ENCODE measurements around the gene VMP1. TPM values are rescaled to one million over a fixed set of nuclear protein-coding genes. Genes with fewer than 3 reads are reported as not detected.
"Not testable (repeated sequence)": the region's sequence is repeated elsewhere in the genome, so short reads cannot be mapped to it uniquely, and the experiment has no call there.

The VMP1 gene
- total RNA-seq, 2 experiments from 2014 or later = 122 to 123 TPM

DNA sequence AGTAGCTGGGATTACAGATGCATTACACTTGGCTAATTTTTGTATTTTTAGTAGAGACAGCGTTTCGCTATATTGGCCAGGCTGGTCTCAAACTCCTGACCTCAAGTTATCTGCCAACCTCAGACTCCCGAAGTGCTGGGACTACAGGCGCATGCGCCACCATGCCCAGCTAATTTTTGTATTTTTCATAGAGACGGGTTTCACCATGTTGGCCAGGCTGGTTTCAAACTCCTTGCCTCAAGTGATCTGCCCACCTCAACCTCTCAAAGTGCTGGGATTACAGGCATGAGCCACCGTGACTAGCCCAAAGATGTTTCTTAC, 145.4 kb downstream of the VMP1 start:
- ChIA-PET POLR2A (interaction anchor here (1.0 to 9.9 kb wide), 7 partner anchors 9 to 98 kb away, joined by 3 to 89 read pairs (median 4); no protein-coding TSS in a partner anchor), CTCF (interaction anchor here (1.0 to 2.2 kb wide), 8 partner anchors 11 to 83 kb away, joined by 3 to 12 read pairs (median 6); no protein-coding TSS in a partner anchor)
- not testable (repeated sequence) for ATAC-seq; DNase-seq; H3K27ac Mint-ChIP-seq; H3K27me3 Mint-ChIP-seq (ENCODE audit: low read depth); H3K9me3 Mint-ChIP-seq (ENCODE audit: insufficient read depth); H3K36me3 Mint-ChIP-seq (ENCODE audit: low read depth); H3K4me3 Mint-ChIP-seq
- H3K4me1 Mint-ChIP-seq (ENCODE audit: low read depth) = peaks cover 43% of the 10 kb centered on the region

DNA sequence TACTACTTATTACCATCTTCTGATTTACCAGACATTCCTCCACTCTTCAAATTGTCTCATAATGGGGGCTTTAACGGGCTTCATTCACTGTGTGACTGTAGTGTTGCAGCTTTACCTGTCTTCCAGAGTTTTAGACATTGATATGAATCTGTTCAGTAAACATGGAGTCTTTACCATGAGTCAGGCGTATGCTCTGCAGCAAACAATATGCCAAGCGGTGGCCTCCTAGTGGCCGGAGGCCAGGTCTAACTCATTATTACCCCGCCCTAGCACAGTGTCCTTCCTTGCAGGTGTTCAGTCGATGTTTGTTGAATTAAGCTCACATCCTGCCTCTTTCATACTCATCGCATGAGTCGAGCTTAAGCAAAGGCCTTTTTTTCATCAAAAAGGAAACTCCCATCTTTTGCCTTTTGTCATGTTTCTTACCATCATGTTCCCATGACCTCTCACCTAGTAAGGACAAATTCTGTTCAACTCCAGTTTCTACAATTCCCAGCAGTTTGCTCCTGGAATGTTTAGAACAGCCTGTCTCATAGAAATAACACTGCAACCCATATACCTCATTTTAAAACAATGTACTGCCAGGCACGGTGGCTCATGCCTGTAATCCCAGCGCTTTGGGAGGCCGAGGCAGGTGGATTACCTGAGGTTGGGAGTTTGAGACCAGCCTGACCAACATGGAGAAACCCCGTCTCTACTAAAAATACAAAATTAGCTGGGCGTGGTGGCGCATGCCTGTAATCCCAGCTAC, 145.9 kb downstream of the VMP1 start:
- H3K27me3 Mint-ChIP-seq (ENCODE audit: low read depth) = no peaks in the 10 kb centered on the region
- peaks cover 42% of the 10 kb centered on the region for H3K4me1 Mint-ChIP-seq (ENCODE audit: low read depth)
- H3K27ac Mint-ChIP-seq = peak overlapping the region; percentile 40
- DNase-seq (peak; percentile 61), ATAC-seq (peak; percentile 67)
- POLR2A ChIA-PET = interaction anchor here (0.7 to 9.9 kb wide), 9 partner anchors 10 to 99 kb away, joined by 3 to 89 read pairs (median 4); no protein-coding TSS in a partner anchor
- no peak overlapping the region for H3K4me3 Mint-ChIP-seq
- H3K36me3 Mint-ChIP-seq (ENCODE audit: low read depth) = peaks cover 4% of the 10 kb centered on the region
- no peaks in the 10 kb centered on the region for H3K9me3 Mint-ChIP-seq (ENCODE audit: insufficient read depth)
- CTCF ChIA-PET = interaction anchor here (0.6 to 2.2 kb wide), 12 partner anchors 12 to 91 kb away, joined by 3 to 12 read pairs (median 5); no protein-coding TSS in a partner anchor

DNA sequence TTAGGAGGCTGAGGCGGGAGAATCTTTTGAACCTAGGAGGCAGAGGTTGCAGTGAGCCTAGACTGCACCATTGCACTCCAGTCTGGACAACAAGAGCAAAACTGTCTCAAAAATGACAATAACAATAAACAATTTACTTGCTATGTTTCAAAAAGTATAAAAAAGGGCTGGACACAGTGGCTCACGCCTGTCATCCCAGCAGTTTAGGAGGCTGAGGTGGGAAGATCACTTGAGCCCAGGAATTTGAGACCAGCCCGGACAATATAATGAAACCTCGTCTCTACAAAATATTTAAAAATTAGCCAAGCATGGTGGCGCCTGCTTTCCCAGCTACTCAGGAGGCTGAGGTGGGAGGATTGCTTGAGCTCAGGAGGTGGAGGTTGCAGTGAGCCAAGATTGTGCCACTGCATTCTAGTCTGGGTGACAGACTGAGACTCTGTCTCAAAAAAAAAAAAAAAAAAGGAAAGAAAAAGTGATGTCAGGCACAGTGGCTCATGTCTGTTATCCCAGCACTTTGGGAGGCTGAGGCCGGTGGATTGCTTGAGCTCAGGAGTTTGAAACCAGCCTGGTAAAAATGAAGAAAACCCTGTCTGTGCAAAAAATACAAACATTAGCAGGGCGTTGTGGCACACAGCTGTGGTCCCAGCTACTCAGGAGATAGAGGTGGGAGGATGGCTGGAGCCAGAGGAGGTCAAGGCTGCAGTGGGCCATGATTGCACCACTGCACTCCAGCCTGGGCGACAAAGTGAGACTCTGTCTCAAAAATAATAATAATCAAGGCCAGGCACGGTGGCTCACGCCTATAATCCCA, 146.7 kb downstream of the VMP1 start:
- H3K27ac Mint-ChIP-seq; H3K27me3 Mint-ChIP-seq (ENCODE audit: low read depth); ATAC-seq; H3K9me3 Mint-ChIP-seq (ENCODE audit: insufficient read depth); DNase-seq; H3K36me3 Mint-ChIP-seq (ENCODE audit: low read depth); H3K4me3 Mint-ChIP-seq: not testable (repeated sequence)
- peaks cover 37% of the 10 kb centered on the region for H3K4me1 Mint-ChIP-seq (ENCODE audit: low read depth)
- ChIA-PET POLR2A (interaction anchor here (0.7 to 9.9 kb wide), 9 partner anchors 11 to 100 kb away, joined by 3 to 89 read pairs (median 4); no protein-coding TSS in a partner anchor), CTCF (interaction anchor here (0.6 to 2.2 kb wide), 11 partner anchors 13 to 92 kb away, joined by 3 to 12 read pairs (median 5); no protein-coding TSS in a partner anchor)

DNA sequence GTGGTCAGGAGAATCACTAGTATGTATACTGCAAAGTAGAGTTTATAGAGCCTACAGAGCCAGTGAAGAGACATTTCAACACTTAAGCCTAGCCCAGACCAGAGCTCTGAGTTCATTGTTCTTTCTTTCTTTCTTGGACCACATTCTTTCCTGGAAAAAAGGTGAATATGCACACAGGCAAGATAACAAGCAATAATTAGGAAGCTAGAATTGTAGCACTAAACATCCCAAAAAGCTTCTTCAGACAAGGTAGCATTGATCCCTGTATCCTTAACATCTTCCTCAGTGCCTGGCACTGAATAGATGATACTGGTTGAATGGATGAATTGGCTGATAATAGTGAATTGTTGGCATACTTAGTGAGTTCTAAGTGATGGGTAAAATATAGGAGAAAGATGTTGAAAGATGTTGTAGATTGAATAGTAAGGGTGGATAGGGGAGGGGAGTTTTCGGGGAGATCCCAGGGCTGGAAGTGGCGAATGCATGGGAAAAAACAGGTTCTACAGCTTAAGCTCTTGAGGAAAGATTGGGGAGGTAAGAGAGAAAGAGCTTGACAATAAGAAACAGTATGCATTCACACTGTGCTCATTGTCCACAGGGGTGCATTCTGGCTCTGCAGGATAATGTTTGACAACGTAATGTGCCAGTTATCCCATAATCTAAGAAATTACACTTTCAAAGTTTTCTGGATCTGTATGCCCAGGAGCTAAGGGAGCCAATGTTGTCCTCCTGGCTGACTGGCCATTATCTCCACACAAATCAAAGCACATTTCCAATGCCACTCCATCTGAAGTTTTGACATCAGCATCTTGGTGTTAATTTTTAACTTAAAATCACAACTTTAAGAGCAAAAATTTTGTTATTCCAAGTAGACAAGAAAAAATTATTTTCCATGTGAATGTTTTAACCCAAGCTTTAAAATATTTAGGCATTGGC, 149.7 kb downstream of the VMP1 start:
- no peaks in the 10 kb centered on the region for H3K9me3 Mint-ChIP-seq (ENCODE audit: insufficient read depth)
- peaks cover 10% of the 10 kb centered on the region for H3K36me3 Mint-ChIP-seq (ENCODE audit: low read depth)
- H3K27ac Mint-ChIP-seq = no peak overlapping the region
- ChIA-PET POLR2A (interaction anchor here (0.6 to 1.6 kb wide), 4 partner anchors 20 to 124 kb away, joined by 3 to 4 read pairs (median 3); no protein-coding TSS in a partner anchor), CTCF (interaction anchor here (0.7 to 2.0 kb wide), 7 partner anchors 31 to 174 kb away, joined by 3 to 7 read pairs (median 4); no protein-coding TSS in a partner anchor)
- H3K4me1 Mint-ChIP-seq (ENCODE audit: low read depth) = peaks cover 31% of the 10 kb centered on the region
- ATAC-seq = no peak
- DNase-seq = no peak
- no peak overlapping the region for H3K4me3 Mint-ChIP-seq
- no peaks in the 10 kb centered on the region for H3K27me3 Mint-ChIP-seq (ENCODE audit: low read depth)

DNA sequence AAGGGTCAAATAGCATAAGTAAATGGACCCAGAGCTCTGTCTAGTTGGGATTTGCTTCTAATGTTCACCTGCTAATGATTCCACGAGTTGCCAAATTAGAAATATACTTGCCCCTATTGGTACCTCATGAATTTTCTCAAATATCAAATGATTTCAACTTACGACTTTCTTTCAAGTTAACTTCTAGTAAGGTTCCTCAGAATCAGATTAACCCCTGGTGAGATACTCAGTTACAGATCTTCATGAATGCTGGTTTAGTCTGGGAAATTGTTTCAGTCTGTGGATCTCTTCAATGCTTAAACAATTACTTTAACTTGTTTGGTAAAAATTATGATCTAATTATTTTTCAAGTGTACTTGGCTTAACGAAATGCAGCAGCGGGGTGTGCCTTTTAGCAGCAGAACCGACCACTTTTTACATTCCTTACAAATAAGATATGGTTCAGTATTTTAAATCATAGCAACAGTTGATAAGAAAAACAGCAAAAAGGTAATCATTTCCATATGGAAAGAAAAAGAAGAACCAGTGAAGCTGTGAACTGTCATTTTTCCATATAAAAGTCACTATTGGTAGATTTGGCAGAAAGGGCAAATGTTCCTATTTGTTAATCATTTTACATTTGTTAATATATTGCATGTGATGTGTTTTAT, 150.8 kb downstream of the VMP1 start:
- CTCF ChIA-PET = interaction anchor here (0.6 to 2.1 kb wide), 15 partner anchors 16 to 188 kb away, joined by 3 to 12 read pairs (median 4); partner anchors contain the start of genes PTRH2 and VMP1
- no peak overlapping the region for H3K4me3 Mint-ChIP-seq
- H3K4me1 Mint-ChIP-seq (ENCODE audit: low read depth) = peaks cover 20% of the 10 kb centered on the region
- H3K27ac Mint-ChIP-seq = no peak overlapping the region
- no peaks in the 10 kb centered on the region for H3K9me3 Mint-ChIP-seq (ENCODE audit: insufficient read depth)
- ATAC-seq = no peak
- POLR2A ChIA-PET = interaction anchor here (0.9 to 1.6 kb wide), 5 partner anchors 18 to 150 kb away, joined by 3 to 8 read pairs (median 5); partner anchors contain the start of gene VMP1
- no peaks in the 10 kb centered on the region for H3K27me3 Mint-ChIP-seq (ENCODE audit: low read depth)
- no peak for DNase-seq
- peaks cover 11% of the 10 kb centered on the region for H3K36me3 Mint-ChIP-seq (ENCODE audit: low read depth)

DNA sequence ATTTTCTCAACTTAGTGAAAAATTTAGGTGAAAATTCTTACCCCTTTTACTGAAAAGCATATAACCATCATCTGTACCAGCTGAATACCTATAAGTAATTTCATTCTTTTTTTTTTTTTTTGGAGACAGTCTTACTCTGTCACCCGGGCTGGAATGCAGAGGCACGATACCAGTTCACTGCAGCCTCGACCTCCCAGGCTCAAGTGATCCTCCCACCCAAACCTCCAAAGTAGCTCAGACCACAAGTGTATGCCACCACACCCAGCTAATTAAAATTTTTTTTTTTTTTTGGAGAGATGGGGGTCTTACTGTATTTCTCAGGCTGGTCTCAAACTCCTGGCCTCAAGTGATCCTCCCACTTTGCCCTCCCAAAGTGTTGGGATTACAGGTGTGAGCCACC, 151.5 kb downstream of the VMP1 start:
- peaks cover 14% of the 10 kb centered on the region for H3K36me3 Mint-ChIP-seq (ENCODE audit: low read depth)
- no peak overlapping the region for H3K27ac Mint-ChIP-seq
- no peak overlapping the region for H3K4me3 Mint-ChIP-seq
- no peaks in the 10 kb centered on the region for H3K9me3 Mint-ChIP-seq (ENCODE audit: insufficient read depth)
- no peak for DNase-seq
- no peaks in the 10 kb centered on the region for H3K27me3 Mint-ChIP-seq (ENCODE audit: low read depth)
- CTCF ChIA-PET = interaction anchor here (0.6 to 2.1 kb wide), 28 partner anchors 10 to 215 kb away, joined by 3 to 12 read pairs (median 4); partner anchors contain the start of genes PTRH2 and VMP1
- H3K4me1 Mint-ChIP-seq (ENCODE audit: low read depth) = peaks cover 16% of the 10 kb centered on the region
- POLR2A ChIA-PET = interaction anchor here (0.8 to 1.6 kb wide), 7 partner anchors 19 to 151 kb away, joined by 3 to 8 read pairs (median 5); partner anchors contain the start of gene VMP1
- peak; percentile 28 for ATAC-seq

DNA sequence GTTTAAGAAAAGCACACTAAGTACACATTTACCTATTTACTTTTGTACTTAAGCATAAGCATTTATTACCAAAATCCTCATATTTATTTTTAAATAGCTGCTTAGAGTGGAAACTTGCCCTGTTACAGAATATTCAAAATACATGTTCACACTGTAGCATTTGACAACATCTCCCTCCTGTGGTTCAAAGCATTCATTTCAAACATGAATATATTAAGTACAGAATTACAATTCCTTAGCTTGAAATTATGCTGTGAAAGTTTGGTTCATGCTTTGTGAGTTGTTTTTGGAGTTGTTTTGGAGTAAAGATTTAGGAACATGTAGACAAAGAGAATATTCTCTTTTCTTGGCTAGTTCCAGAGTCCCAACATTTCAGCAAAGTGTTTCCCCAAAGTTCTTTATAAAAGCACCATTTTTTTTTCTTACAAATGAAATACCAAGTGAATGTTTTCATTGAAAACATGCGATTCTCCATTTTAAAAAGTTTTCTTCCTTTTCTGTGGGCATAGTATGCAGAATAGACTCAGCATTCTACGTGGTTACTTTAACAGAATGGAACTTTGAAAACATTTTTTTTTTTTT, 152.1 kb downstream of the VMP1 start:
- Mint-ChIP-seq H3K36me3 (ENCODE audit: low read depth) (peaks cover 14% of the 10 kb centered on the region), H3K4me1 (ENCODE audit: low read depth) (peaks cover 16% of the 10 kb centered on the region), H3K4me3 (no peak overlapping the region), H3K27ac (no peak overlapping the region), H3K27me3 (ENCODE audit: low read depth) (no peaks in the 10 kb centered on the region), H3K9me3 (ENCODE audit: insufficient read depth) (no peaks in the 10 kb centered on the region)
- DNase-seq (no peak), ATAC-seq (peak; percentile 63)
- POLR2A ChIA-PET = interaction anchor here (0.7 to 1.6 kb wide), 9 partner anchors 11 to 152 kb away, joined by 3 to 8 read pairs (median 5); partner anchors contain the start of gene VMP1
- CTCF ChIA-PET = interaction anchor here (0.7 to 2.1 kb wide), 27 partner anchors 9 to 216 kb away, joined by 3 to 12 read pairs (median 4); partner anchors contain the start of genes PTRH2 and VMP1

DNA sequence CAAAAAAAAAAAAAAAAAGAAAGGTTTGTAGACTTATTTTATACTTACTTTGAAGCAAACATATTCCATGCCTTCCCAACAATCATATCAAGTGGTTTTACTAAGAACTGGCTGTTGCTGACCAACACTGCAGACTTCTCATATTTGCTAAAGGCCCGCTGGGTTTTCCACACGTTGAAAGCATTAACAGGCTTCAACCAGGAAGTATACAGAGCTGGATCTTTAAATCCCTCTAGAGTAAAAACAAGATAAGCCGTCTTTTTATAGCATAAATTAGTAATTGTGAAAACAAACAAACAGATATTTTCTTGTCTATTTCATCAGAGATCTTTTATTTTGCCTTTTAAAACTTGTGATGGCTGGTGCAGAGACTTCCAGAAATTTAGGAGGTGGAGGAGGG, 156.2 kb downstream of the VMP1 start:
- ATAC-seq (no peak), DNase-seq (no peak)
- CTCF ChIA-PET = interaction anchor here (1.7 to 3.2 kb wide), 2 partner anchors 110 to 116 kb away, joined by 3 to 15 read pairs; no protein-coding TSS in a partner anchor
- POLR2A ChIA-PET = no interaction called here
- Mint-ChIP-seq H3K27me3 (ENCODE audit: low read depth) (no peaks in the 10 kb centered on the region), H3K27ac (no peak overlapping the region), H3K4me3 (no peak overlapping the region), H3K4me1 (ENCODE audit: low read depth) (peaks cover 12% of the 10 kb centered on the region), H3K36me3 (ENCODE audit: low read depth) (peaks cover 27% of the 10 kb centered on the region), H3K9me3 (ENCODE audit: insufficient read depth) (no peaks in the 10 kb centered on the region)

DNA sequence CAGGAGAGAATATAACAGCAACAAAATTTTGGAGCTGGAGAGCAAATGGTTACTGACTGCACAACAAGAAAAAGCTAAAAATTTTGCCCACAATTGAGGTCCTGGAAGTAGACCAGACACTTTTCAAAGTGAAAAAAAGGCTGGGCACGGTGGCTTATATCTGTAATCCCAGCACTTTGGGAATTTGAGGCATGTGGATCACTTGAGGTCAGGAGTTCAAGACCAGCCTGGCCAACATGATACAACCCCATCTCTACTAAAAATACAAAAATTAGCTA, 162.4 kb downstream of the VMP1 start:
- no peak for ATAC-seq
- Mint-ChIP-seq H3K9me3 (ENCODE audit: insufficient read depth) (no peaks in the 10 kb centered on the region), H3K4me3 (no peak overlapping the region), H3K27ac (no peak overlapping the region), H3K27me3 (ENCODE audit: low read depth) (no peaks in the 10 kb centered on the region), H3K4me1 (ENCODE audit: low read depth) (peaks cover 4% of the 10 kb centered on the region), H3K36me3 (ENCODE audit: low read depth) (peaks cover 20% of the 10 kb centered on the region)
- ChIA-PET CTCF (interaction anchor here (1.4 kb wide), 1 partner anchor 122 kb away, joined by 3 read pairs; no protein-coding TSS in a partner anchor), POLR2A (interaction anchor here (0.9 to 1.2 kb wide), 2 partner anchors 28 to 116 kb away, joined by 3 read pairs; no protein-coding TSS in a partner anchor)
- no peak for DNase-seq

DNA sequence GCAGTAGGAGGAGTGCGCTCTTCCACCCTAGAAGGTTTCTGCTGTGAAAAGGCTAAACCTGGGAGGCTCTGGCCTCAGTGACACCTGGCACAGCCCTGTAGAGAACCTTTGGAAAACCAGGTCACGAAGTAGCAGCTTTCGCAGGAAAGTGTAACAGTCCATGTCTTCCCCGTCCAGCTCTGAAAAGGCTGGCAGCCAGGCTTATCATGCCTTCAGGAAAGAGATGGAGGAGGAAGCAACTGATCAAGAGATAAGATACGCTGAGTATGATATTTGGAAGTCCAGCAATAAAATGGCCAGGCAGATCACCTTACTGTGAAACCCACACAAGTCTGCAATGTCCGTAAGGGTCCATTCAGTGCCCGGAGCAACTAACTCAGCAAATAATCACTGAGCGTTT, 163.0 kb downstream of the VMP1 start:
- Mint-ChIP-seq H3K36me3 (ENCODE audit: low read depth) (peaks cover 17% of the 10 kb centered on the region), H3K27me3 (ENCODE audit: low read depth) (no peaks in the 10 kb centered on the region), H3K4me1 (ENCODE audit: low read depth) (peaks cover 4% of the 10 kb centered on the region), H3K27ac (no peak overlapping the region), H3K4me3 (no peak overlapping the region), H3K9me3 (ENCODE audit: insufficient read depth) (no peaks in the 10 kb centered on the region)
- ChIA-PET CTCF (interaction anchor here (1.1 to 1.5 kb wide), 2 partner anchors 11 to 125 kb away, joined by 3 to 4 read pairs; no protein-coding TSS in a partner anchor), POLR2A (interaction anchor here (1.2 kb wide), 1 partner anchor 116 kb away, joined by 3 read pairs; no protein-coding TSS in a partner anchor)
- DNase-seq = no peak
- no peak for ATAC-seq

Data from activated CD8-positive, alpha-beta T cell treated with anti-CD3 and anti-CD28 coated beads, Interleukin-2, amount 10 ng/mL, durations not matched to agents 7 days and 5 days (primary cell).